T-helper 17 cell (primary cell): ENCODE measurements around the gene TIFAB. TPM values are rescaled to one million over a fixed set of nuclear protein-coding genes. Genes with fewer than 3 reads are reported as not detected.

ENCODE experiments used
- ATAC-seq: fragments of 150-1000 bp; cut with Tn5 transposase; 2 replicates; pipeline ENCODE4 v1.10.0; 2021; ENCODE audit warnings: mild to moderate bottlenecking, moderate library complexity
- DNase-seq, 3 donors: peaks; one replicate each; pipeline versions ENCODE4 v3.0.0 to v3.0.0-alpha.2; 2020 to 2021
- H3K9me3 ChIP-seq: one replicate; pipeline ENCODE4 v1.7.0; 2013; ENCODE audit warnings: low read length, mild to moderate bottlenecking; ENCODE audit not compliant: control insufficient read depth, poor library complexity, severe bottlenecking
- H3K27ac Mint-ChIP-seq: one replicate; pipeline ENCODE4 v1.8.0; 2022; ENCODE audit warnings: mild to moderate bottlenecking, moderate library complexity, mixed read lengths
- H3K27me3 Mint-ChIP-seq: one replicate; pipeline ENCODE4 v1.8.0; 2022; ENCODE audit warnings: mixed read lengths
- H3K36me3 Mint-ChIP-seq: one replicate; pipeline ENCODE4 v1.8.0; 2022; ENCODE audit warnings: low read depth, mixed read lengths
- H3K4me1 Mint-ChIP-seq: one replicate; pipeline ENCODE4 v1.8.0; 2022; ENCODE audit warnings: mild to moderate bottlenecking, mixed read lengths
- H3K4me3 Mint-ChIP-seq: one replicate; pipeline ENCODE4 v1.8.0; 2022; ENCODE audit warnings: mild to moderate bottlenecking, moderate library complexity, mixed read lengths
- total RNA-seq, 4 donors: library from RNA in 2 of 4; stranded (reverse) in 2 of 4; gene quantifications; one replicate each; pipeline ENCODE4 v1.2.3 and lab custom pipeline; 2022 to 2026

TIFAB gene
- total RNA-seq, 2 donors from 2014 or later: 0.13 TPM; not detected in 1

DNA sequence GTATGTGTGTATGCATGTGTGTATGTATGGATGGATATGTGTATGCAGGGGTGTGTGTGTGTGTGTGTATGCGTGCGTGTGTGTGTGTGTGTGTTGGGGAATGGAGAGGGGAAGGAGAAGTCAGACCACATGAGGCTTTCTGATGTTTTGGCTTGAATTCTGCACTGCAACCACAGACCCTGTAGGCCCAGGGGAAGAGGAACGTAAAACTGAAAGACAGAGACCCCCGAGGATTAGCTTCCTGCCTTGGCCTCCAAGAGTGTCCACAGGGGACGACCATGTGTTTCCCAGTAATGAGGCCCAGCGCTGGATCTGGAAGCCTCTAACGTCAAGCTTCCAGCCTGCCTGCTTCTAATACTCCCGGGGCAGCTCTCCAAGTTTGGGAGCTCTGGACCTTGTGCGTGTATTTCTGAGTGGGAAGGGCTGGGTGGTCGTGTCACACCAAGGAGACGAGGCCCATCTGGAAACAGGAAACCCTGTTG is 10.8 kb downstream of the TIFAB start:
- H3K36me3 Mint-ChIP-seq: no peaks in the 10 kb centered on the region

GRCh38 chr5:135440916-135441315 is 11.2 kb downstream of the TIFAB start:
- no peak for DNase-seq
- Mint-ChIP-seq H3K27me3 (peaks cover 22% of the 10 kb centered on the region), H3K27ac (no peak overlapping the region), H3K36me3 (no peaks in the 10 kb centered on the region), H3K4me1 (peaks cover 7% of the 10 kb centered on the region), H3K4me3 (no peak overlapping the region)
- H3K9me3 ChIP-seq: no peaks in the 10 kb centered on the region
- ATAC-seq: no peak

More for the DNA sequence above, 10.8 kb downstream of the TIFAB start:
- DNase-seq (no peak), ATAC-seq (no peak)
- Mint-ChIP-seq H3K27ac (no peak overlapping the region), H3K27me3 (peaks cover 22% of the 10 kb centered on the region), H3K4me3 (no peak overlapping the region), H3K4me1 (peaks cover 7% of the 10 kb centered on the region)
- no peaks in the 10 kb centered on the region for H3K9me3 ChIP-seq

- H3K4me1 Mint-ChIP-seq: peaks cover 7% of the 10 kb centered on the region
- ATAC-seq (no peak), DNase-seq (no peak)
- H3K27me3 Mint-ChIP-seq: peaks cover 36% of the 10 kb centered on the region
- no peak overlapping the region for H3K27ac Mint-ChIP-seq
- H3K4me3 Mint-ChIP-seq: no peak overlapping the region
- H3K9me3 ChIP-seq: no peaks in the 10 kb centered on the region
- no peaks in the 10 kb centered on the region for H3K36me3 Mint-ChIP-seq
Measured at GRCh38 chr5:135439231-135440205, 12.6 kb downstream of the TIFAB start.

- no peak for ATAC-seq
- peaks cover 32% of the 10 kb centered on the region for H3K27me3 Mint-ChIP-seq
- no peaks in the 10 kb centered on the region for H3K9me3 ChIP-seq
- H3K4me3 Mint-ChIP-seq: no peak overlapping the region
- no peak overlapping the region for H3K27ac Mint-ChIP-seq
- no peak for DNase-seq
- H3K36me3 Mint-ChIP-seq: no peaks in the 10 kb centered on the region
- peaks cover 4% of the 10 kb centered on the region for H3K4me1 Mint-ChIP-seq
Measured at GRCh38 chr5:135438636-135439221, 13.4 kb downstream of the TIFAB start.

GRCh38 chr5:135437796-135438560 is 14.2 kb downstream of the TIFAB start:
- Mint-ChIP-seq H3K36me3 (no peaks in the 10 kb centered on the region), H3K4me3 (no peak overlapping the region), H3K27me3 (peaks cover 32% of the 10 kb centered on the region), H3K4me1 (peaks cover 4% of the 10 kb centered on the region), H3K27ac (no peak overlapping the region)
- ATAC-seq (no peak), DNase-seq (no peak)
- no peaks in the 10 kb centered on the region for H3K9me3 ChIP-seq

- H3K4me3 Mint-ChIP-seq: no peak overlapping the region
- ATAC-seq: no peak
- no peaks in the 10 kb centered on the region for H3K9me3 ChIP-seq
- peaks cover 4% of the 10 kb centered on the region for H3K4me1 Mint-ChIP-seq
- no peak for DNase-seq
- no peak overlapping the region for H3K27ac Mint-ChIP-seq
- peaks cover 32% of the 10 kb centered on the region for H3K27me3 Mint-ChIP-seq
- H3K36me3 Mint-ChIP-seq: no peaks in the 10 kb centered on the region
Measured at GRCh38 chr5:135437422-135437795, 14.7 kb downstream of the TIFAB start.

DNA sequence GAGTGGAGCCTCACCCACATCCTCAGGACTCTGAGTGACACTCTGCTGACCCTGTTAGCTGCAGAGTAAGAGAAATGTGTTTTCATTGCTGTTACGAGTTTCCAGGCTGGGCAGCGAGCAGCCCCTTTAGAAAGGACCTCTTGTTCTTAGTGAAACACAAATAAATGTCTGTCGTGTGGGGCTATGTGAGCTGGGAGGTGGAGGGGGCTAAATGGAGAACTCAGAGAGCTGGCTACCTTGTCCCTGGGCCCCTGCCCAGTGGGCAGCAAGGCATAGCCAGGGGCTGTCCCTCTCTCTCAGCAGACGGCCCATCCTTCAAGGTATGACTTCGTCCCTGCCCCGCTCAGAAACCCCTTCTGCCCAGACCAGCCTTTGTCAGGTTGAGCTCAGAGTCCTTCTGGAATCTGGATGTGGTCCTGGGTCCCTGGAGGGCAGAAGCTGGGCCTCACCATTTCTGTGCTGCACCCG is 15.2 kb downstream of the TIFAB start:
- Mint-ChIP-seq H3K4me3 (no peak overlapping the region), H3K27ac (no peak overlapping the region), H3K36me3 (no peaks in the 10 kb centered on the region), H3K4me1 (peaks cover 4% of the 10 kb centered on the region), H3K27me3 (peaks cover 32% of the 10 kb centered on the region)
- no peak for DNase-seq
- ATAC-seq: no peak
- no peaks in the 10 kb centered on the region for H3K9me3 ChIP-seq

DNA sequence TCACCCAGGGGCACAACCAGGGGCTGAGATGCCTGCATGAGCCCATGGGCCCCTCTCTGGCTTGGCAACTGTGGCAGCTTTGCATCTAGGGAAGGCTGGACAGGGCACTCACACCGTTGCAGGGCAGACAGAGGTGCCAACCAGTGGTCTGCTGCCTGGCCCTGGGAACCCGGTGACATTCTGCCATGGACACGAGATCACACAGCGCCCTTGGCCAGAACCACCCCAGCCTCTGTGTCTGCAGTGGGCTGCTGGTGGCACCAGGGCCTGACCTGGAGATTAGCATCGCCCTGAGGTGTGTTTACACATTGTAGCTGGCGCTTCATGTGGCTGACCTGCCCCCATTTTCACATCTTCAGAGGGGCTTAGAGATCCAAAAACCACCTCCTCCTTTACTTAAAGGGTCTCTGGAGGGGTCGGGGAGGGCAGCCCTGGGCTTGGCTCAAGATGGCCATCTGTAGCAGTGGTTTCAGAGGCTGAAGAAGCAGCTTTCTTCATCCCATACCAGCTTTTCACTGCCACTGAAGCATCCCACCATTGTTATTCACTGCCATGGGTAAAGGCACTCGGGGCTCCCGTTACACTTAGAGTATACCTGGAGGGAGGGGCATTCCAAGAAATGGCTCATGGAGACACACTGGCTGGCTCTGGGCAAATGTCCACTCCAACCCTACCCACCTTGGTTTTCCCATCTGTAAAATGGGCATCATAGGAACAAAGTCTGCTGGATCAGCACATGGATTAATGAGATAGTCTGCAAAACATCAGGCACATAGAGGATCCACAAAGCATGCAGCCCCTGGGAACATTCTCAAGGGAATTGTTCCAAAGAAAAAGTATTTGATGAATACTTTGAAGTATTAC is 16.5 kb downstream of the TIFAB start:
- Mint-ChIP-seq H3K27me3 (peaks cover 32% of the 10 kb centered on the region), H3K27ac (no peak overlapping the region), H3K4me3 (no peak overlapping the region), H3K36me3 (no peaks in the 10 kb centered on the region), H3K4me1 (no peaks in the 10 kb centered on the region)
- H3K9me3 ChIP-seq: no peaks in the 10 kb centered on the region
- DNase-seq: no peak
- no peak for ATAC-seq

GRCh38 chr5:135434591-135435466 is 17.3 kb downstream of the TIFAB start:
- no peak overlapping the region for H3K27ac Mint-ChIP-seq
- DNase-seq (no peak), ATAC-seq (no peak)
- no peaks in the 10 kb centered on the region for H3K4me1 Mint-ChIP-seq
- H3K4me3 Mint-ChIP-seq: no peak overlapping the region
- no peaks in the 10 kb centered on the region for H3K9me3 ChIP-seq
- H3K27me3 Mint-ChIP-seq: peaks cover 38% of the 10 kb centered on the region
- no peaks in the 10 kb centered on the region for H3K36me3 Mint-ChIP-seq

DNA sequence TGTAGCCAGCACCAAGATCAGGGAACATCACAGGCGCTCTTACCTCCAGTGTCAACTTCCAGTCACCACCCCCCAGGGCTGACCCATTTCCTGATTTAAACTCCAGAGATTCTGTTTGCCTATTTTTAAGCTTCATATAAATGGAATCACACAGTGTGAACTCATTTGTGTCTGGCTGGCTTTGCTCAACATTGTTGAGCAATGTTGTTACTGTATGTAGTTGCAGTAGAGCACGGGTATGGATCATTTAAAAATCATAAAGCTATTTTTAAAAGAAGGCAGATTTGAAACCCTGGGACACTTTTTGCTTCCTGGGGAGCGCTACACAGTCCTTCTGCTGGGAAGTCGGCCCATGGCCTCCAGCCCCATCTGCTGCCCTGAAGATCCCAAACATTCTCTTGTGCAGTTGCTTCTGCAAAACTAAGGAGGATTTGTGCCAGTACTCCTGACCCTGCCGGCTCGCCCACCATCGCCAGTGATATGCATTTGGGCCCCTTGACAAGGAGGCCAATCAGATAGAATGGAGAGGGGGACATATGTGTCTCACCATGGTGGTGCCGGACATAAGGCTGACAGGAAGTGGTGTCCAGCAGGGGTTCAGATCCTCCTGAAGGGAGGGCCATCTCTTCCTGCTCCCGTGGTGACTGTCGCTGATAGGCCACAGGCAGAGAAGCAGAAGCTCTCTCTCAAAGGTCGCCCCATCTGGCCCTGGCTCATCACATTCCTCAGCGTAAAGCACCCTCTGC is 18.3 kb downstream of the TIFAB start:
- DNase-seq (no peak), ATAC-seq (no peak)
- H3K4me3 Mint-ChIP-seq: no peak overlapping the region
- H3K36me3 Mint-ChIP-seq: peaks cover 2% of the 10 kb centered on the region
- no peaks in the 10 kb centered on the region for H3K9me3 ChIP-seq
- H3K27me3 Mint-ChIP-seq: peaks cover 38% of the 10 kb centered on the region
- no peak overlapping the region for H3K27ac Mint-ChIP-seq
- no peaks in the 10 kb centered on the region for H3K4me1 Mint-ChIP-seq

- peaks cover 29% of the 10 kb centered on the region for H3K27me3 Mint-ChIP-seq
- no peak overlapping the region for H3K27ac Mint-ChIP-seq
- no peak for DNase-seq
- H3K4me3 Mint-ChIP-seq: no peak overlapping the region
- ATAC-seq: no peak
- H3K9me3 ChIP-seq: peaks cover 3% of the 10 kb centered on the region
- H3K4me1 Mint-ChIP-seq: no peaks in the 10 kb centered on the region
- peaks cover 3% of the 10 kb centered on the region for H3K36me3 Mint-ChIP-seq
Measured at GRCh38 chr5:135432113-135432512, 20.0 kb downstream of the TIFAB start.
